H1 (cell line): ENCODE results near the gene KCNJ5. TPM values are rescaled to one million over a fixed set of nuclear protein-coding genes. Genes with fewer than 3 reads are reported as not detected.

Experiments
- CTCF ChIA-PET: fragments of 300-600 bp; sonication (Branson Sonifier 250); formaldehyde crosslinking; loops from one replicate; lab custom pipeline; 2021; ENCODE audit not compliant: partially characterized antibody; lab: Charles Lee
- POLR2A ChIA-PET: fragments of 300-600 bp; sonication (Branson Sonifier 250); formaldehyde crosslinking; loops from one replicate; lab custom pipeline; 2021; ENCODE audit warnings: inconsistent platforms; ENCODE audit not compliant: partially characterized antibody; lab: Charles Lee
- DNase-seq, 2 experiments: peaks; one replicate each; pipeline versions ENCODE4 v3.0.0 to v3.0.0-alpha.2; 2010 to 2022; ENCODE audit warnings: low spot score in 2 of 2, low read depth in 1 of 2, mixed read lengths in 1 of 2
- FAIRE-seq: peaks from 2 replicates; lab custom pipeline; 2011; peaks lifted over from hg19 to GRCh38; lab: Jason Lieb, UNC
- H2AFZ ChIP-seq: 2 replicates; pipeline ENCODE4 v1.8.1; 2012; ENCODE audit warnings: low read length, inconsistent platforms
- H2AK5ac ChIP-seq: 2 replicates; pipeline ENCODE4 v1.6.1; 2013; ENCODE audit warnings: low read depth, low read length
- H2BK120ac ChIP-seq: replicated peaks from 2 replicates; pipeline ENCODE3; 2013; ENCODE audit warnings: low read depth, low read length, inconsistent platforms
- H2BK12ac ChIP-seq: 2 replicates; pipeline ENCODE4 v1.6.1; 2013; ENCODE audit warnings: low read depth, low read length
- H2BK15ac ChIP-seq: 2 replicates; pipeline ENCODE4 v1.6.1; 2013; ENCODE audit warnings: low read length
- H2BK20ac ChIP-seq: 2 replicates; pipeline ENCODE4 v1.6.1; 2013; ENCODE audit warnings: low read length
- H2BK5ac ChIP-seq: 2 replicates; pipeline ENCODE4 v1.6.1; 2013; ENCODE audit warnings: low read depth, low read length
- H3K14ac ChIP-seq: 2 replicates; pipeline ENCODE4 v1.6.1; 2013; ENCODE audit warnings: inconsistent platforms; ENCODE audit not compliant: insufficient read length
- H3K18ac ChIP-seq: 2 replicates; pipeline ENCODE4 v1.6.1; 2013; ENCODE audit warnings: low read length; ENCODE audit errors: extremely low read depth
- H3K23ac ChIP-seq: 2 replicates; pipeline ENCODE4 v1.6.1; 2013; ENCODE audit warnings: inconsistent platforms; ENCODE audit not compliant: insufficient read length
- H3K23me2 ChIP-seq: 2 replicates; pipeline ENCODE4 v1.6.1; 2013; ENCODE audit warnings: low read depth, low read length
- H3K27ac ChIP-seq: 2 replicates; pipeline ENCODE4 v1.6.1; 2011; ENCODE audit warnings: low read depth, low read length, inconsistent platforms
- H3K27me3 ChIP-seq, 4 experiments: replicated peaks in 1 of 4; 1 replicate in 1 of 4; 2 replicates in 3 of 4; pipeline versions ENCODE4 v1.6.1 to v1.8.1; 2011 to 2013; ENCODE audit warnings: low read length in 3 of 4, mild to moderate bottlenecking in 3 of 4, inconsistent platforms in 2 of 4, mixed read lengths in 2 of 4, moderate library complexity in 1 of 4; ENCODE audit not compliant: control insufficient read depth in 3 of 4, insufficient read depth in 3 of 4; ENCODE audit errors: extremely low read depth in 1 of 4
- H3K36me3 ChIP-seq, 4 experiments: 2 replicates each; pipeline versions ENCODE4 v1.6.1 to v1.8.1; 2011 to 2013; ENCODE audit warnings: mild to moderate bottlenecking in 4 of 4, low read length in 3 of 4, moderate library complexity in 2 of 4, control low read depth in 1 of 4, inconsistent platforms in 1 of 4; ENCODE audit not compliant: insufficient read depth in 4 of 4, control insufficient read depth in 2 of 4
- H3K4ac ChIP-seq: replicated peaks from 2 replicates; pipeline ENCODE3; 2013; ENCODE audit warnings: low read length, low read depth, mixed read lengths, inconsistent platforms; ENCODE audit not compliant: insufficient read length
- H3K4me1 ChIP-seq, 4 experiments: replicated peaks in 1 of 4; 1 replicate in 1 of 4; 2 replicates in 3 of 4; pipeline versions ENCODE4 v1.6.1 to v1.8.1; 2011 to 2013; ENCODE audit warnings: low read length in 3 of 4, inconsistent platforms in 2 of 4, mixed read lengths in 1 of 4; ENCODE audit not compliant: insufficient read depth in 4 of 4, control insufficient read depth in 3 of 4
- H3K4me2 ChIP-seq, 2 experiments: 2 replicates each; pipeline versions ENCODE4 v1.6.1 to v1.8.1; 2011 to 2013; ENCODE audit warnings: low read depth in 2 of 2, low read length in 2 of 2, control low read depth in 1 of 2, inconsistent platforms in 1 of 2, mild to moderate bottlenecking in 1 of 2; ENCODE audit not compliant: insufficient read depth in 1 of 2
- H3K4me3 ChIP-seq, 4 experiments: fragments of 200-600, 300-600 bp in 1 of 4; sonication (generic), shearing (Covaris generic), sonication (Bioruptor Twin) in 1 of 4; 2 replicates each; pipeline versions ENCODE4 v1.5.1 to v1.8.1; 2011 to 2016; ENCODE audit warnings: low read length in 4 of 4, low read depth in 3 of 4, control low read depth in 2 of 4, inconsistent platforms in 2 of 4, mild to moderate bottlenecking in 2 of 4, mixed read lengths in 1 of 4, moderate library complexity in 1 of 4; ENCODE audit not compliant: insufficient read depth in 2 of 4; ENCODE audit errors: extremely low read depth in 1 of 4
- H3K56ac ChIP-seq: replicated peaks from 2 replicates; pipeline ENCODE3; 2013; ENCODE audit warnings: low read depth, mild to moderate bottlenecking, mixed read lengths, low read length, inconsistent platforms; ENCODE audit not compliant: insufficient read length
- H3K79me1 ChIP-seq: 2 replicates; pipeline ENCODE4 v1.6.1; 2013; ENCODE audit warnings: low read depth, low read length, control low read depth
- H3K79me2 ChIP-seq, 2 experiments: 2 replicates each; pipeline versions ENCODE4 v1.6.1 to v1.8.1; 2012 to 2013; ENCODE audit warnings: low read length in 2 of 2, mild to moderate bottlenecking in 2 of 2, inconsistent platforms in 1 of 2; ENCODE audit not compliant: insufficient read depth in 2 of 2, control insufficient read depth in 1 of 2
- H3K9ac ChIP-seq, 4 experiments: replicated peaks in 1 of 4; 1 replicate in 1 of 4; 2 replicates in 3 of 4; pipeline versions ENCODE4 v1.6.1 to v1.8.1; 2011 to 2013; ENCODE audit warnings: low read depth in 3 of 4, low read length in 3 of 4, control low read depth in 2 of 4, mild to moderate bottlenecking in 2 of 4, moderate library complexity in 2 of 4, inconsistent platforms in 1 of 4; ENCODE audit errors: extremely low read depth in 1 of 4
- H3K9me3 ChIP-seq, 2 experiments: 2 replicates each; pipeline versions ENCODE4 v1.6.1 to v1.8.1; 2012 to 2013; ENCODE audit warnings: mild to moderate bottlenecking in 2 of 2, moderate library complexity in 2 of 2, control low read depth in 1 of 2, inconsistent platforms in 1 of 2, low read depth in 1 of 2, low read length in 1 of 2, mixed read lengths in 1 of 2; ENCODE audit not compliant: insufficient read depth in 2 of 2
- H4K20me1 ChIP-seq, 2 experiments: replicated peaks in 1 of 2; 2 replicates each; pipeline versions ENCODE3 to v1.8.1; 2011 to 2013; ENCODE audit warnings: inconsistent platforms in 2 of 2, low read length in 2 of 2, mild to moderate bottlenecking in 1 of 2; ENCODE audit not compliant: insufficient read depth in 2 of 2, control insufficient read depth in 1 of 2
- H4K5ac ChIP-seq: 2 replicates; pipeline ENCODE4 v1.6.1; 2013; ENCODE audit warnings: low read length, low read depth, mixed read lengths, inconsistent platforms; ENCODE audit not compliant: insufficient read length
- H4K8ac ChIP-seq: 2 replicates; pipeline ENCODE4 v1.8.0; 2013; ENCODE audit warnings: mild to moderate bottlenecking, moderate library complexity, low read length, inconsistent platforms; ENCODE audit not compliant: insufficient read depth; ENCODE audit errors: extremely low read depth
- H4K91ac ChIP-seq: replicated peaks from 2 replicates; pipeline ENCODE3; 2013; ENCODE audit warnings: low read length, mixed read lengths, inconsistent platforms; ENCODE audit not compliant: insufficient read length
- ASH2L ChIP-seq: fragments of 200-600, 300-600 bp; sonication (generic); IDR thresholded peaks from one replicate; pipeline ENCODE4 v1.7.1; 2017; ENCODE audit warnings: low read length
- ATF2 ChIP-seq: IDR thresholded peaks from 2 replicates; pipeline ENCODE4 v1.6.1; 2012; ENCODE audit warnings: low read length, inconsistent platforms
- CBX5 ChIP-seq: fragments of 300-800, 300-1000 bp; sonication (generic); IDR thresholded peaks from 2 replicates; pipeline ENCODE4 v1.7.1; 2016; ENCODE audit warnings: antibody characterized with exemption, low read length, low read depth
- E2F6 ChIP-seq: IDR thresholded peaks from 2 replicates; pipeline ENCODE4 v1.6.1; 2012; ENCODE audit warnings: inconsistent platforms
- EP300 ChIP-seq, 2 experiments: IDR thresholded peaks; 1 replicate in 1 of 2; 2 replicates in 1 of 2; pipeline ENCODE4 v1.6.1; 2011 to 2012; ENCODE audit warnings: low read depth in 2 of 2, low read length in 2 of 2, mild to moderate bottlenecking in 2 of 2, borderline replicate concordance in 1 of 2, inconsistent platforms in 1 of 2, moderate library complexity in 1 of 2
- HDAC6 ChIP-seq: IDR thresholded peaks from one replicate; pipeline ENCODE4 v1.7.1; 2012; ENCODE audit warnings: low read depth, mild to moderate bottlenecking, inconsistent platforms, low read length, moderate library complexity
- PHF8 ChIP-seq: fragments of 200-600 bp; sonication (generic); conservative IDR thresholded peaks from 2 replicates; pipeline ENCODE4 v1.7.1; 2012; ENCODE audit warnings: low read depth, mild to moderate bottlenecking, inconsistent platforms, low read length, moderate library complexity
- RBBP5 ChIP-seq: IDR thresholded peaks from 2 replicates; pipeline ENCODE4 v1.7.1; 2012; ENCODE audit warnings: low read depth, mild to moderate bottlenecking, inconsistent platforms, low read length, moderate library complexity, borderline replicate concordance
- SIN3A ChIP-seq, 2 experiments: IDR thresholded peaks in 1 of 2; conservative IDR thresholded peaks in 1 of 2; 2 replicates each; pipeline ENCODE4 v1.6.1; 2011 to 2012; ENCODE audit warnings: low read length in 2 of 2, improper control_type of control experiment in 1 of 2, low read depth in 1 of 2, mild to moderate bottlenecking in 1 of 2
- SIRT6 ChIP-seq: IDR thresholded peaks from one replicate; pipeline ENCODE4 v1.7.1; 2012; ENCODE audit warnings: low read length, inconsistent platforms
- SP2 ChIP-seq: IDR thresholded peaks from 2 replicates; pipeline ENCODE4 v1.6.1; 2012; ENCODE audit warnings: mild to moderate bottlenecking, low read length, inconsistent platforms
- SRF ChIP-seq: IDR thresholded peaks from 2 replicates; pipeline ENCODE4 v1.6.1; 2011; ENCODE audit warnings: mild to moderate bottlenecking, low read depth, low read length, moderate library complexity
- WGBS, 2 experiments: shearing (Covaris generic) in 1 of 2; methylation state at CpG; one replicate each; pipeline versions ENCODE4 v1.1.6 to v1.1.7; 2013 to 2015; ENCODE audit warnings: low lambda C conversion rate in 2 of 2, mixed read lengths in 2 of 2, inconsistent platforms in 1 of 2, low coverage in 1 of 2, missing lambda C conversion rate in 1 of 2; ENCODE audit not compliant: insufficient replicate concordance in 2 of 2, insufficient coverage in 1 of 2, insufficient read length in 1 of 2; ENCODE audit errors: extremely low coverage in 1 of 2, missing lambda C conversion rate in 1 of 2; 5-methylcytosine and 5-hydroxymethylcytosine counted together
- polyA plus RNA-seq, 7 experiments: library from polyadenylated mRNA; depleted of rRNA in 3 of 7; stranded (reverse) in 5 of 7; unstranded in 2 of 7; fragments of >200 nt in 5 of 7; fragments of 200-250 nt in 2 of 7; gene quantifications; 1 replicate in 5 of 7; 2 replicates in 1 of 7; 4 replicates in 1 of 7; pipeline versions ENCODE4 v1.2.1 to v1.2.3, GENCODE V29; 2011 to 2013; ENCODE audit warnings: missing spikeins in 2 of 7, mixed read lengths in 2 of 7
- total RNA-seq: library from RNA; stranded (reverse); fragmentation: NEBNext Ultra II Directional; extraction: Animal tissue kit (Norgen Biotek cat#: 25700); gene quantifications from 2 replicates; pipeline ENCODE4 v1.2.1, GENCODE V29; 2021

Gene KCNJ5
- total and polyA plus RNA-seq, 2 of the 8 experiments (the other 6 are each of a cell fraction or from before 2014, with no cell fraction given): 0.05 TPM; not detected in 1

- H2BK5ac ChIP-seq: no peak overlapping the region
- no peak for TF ChIP-seq SIRT6
- no peak for TF ChIP-seq PHF8
- TF ChIP-seq SP2: no peak
- TF ChIP-seq EP300 (IDR thresholded peaks at IDR 0.05; ENCODE audit: borderline replicate concordance in 1 of 2, low read depth in 2 of 2, low read length in 2 of 2): no peak
- no peak for TF ChIP-seq SRF
- no peak for TF ChIP-seq E2F6
- no peak for TF ChIP-seq RBBP5
- TF ChIP-seq HDAC6: no peak
- no peak for TF ChIP-seq CBX5
- TF ChIP-seq ASH2L: no peak
- no peak for TF ChIP-seq ATF2
- no peak for TF ChIP-seq SIN3A (conservative IDR thresholded peaks at IDR 0.05 in 1 of 2, IDR thresholded peaks at IDR 0.05 in 1 of 2; ENCODE audit: low read depth in 1 of 2, low read length in 2 of 2)
Observed at GRCh38 chr11:128878455-128878854, 12.7 kb upstream of the KCNJ5 start.

More at GRCh38 chr11:128878455-128878854, 12.7 kb upstream of the KCNJ5 start:
- Histone ChIP-seq H3K27ac (no peak overlapping the region), H2AFZ (no peak overlapping the region), H3K36me3 (no peaks in the 10 kb centered on the region), H3K79me1 (no peaks in the 10 kb centered on the region), H4K20me1 (no peaks in the 10 kb centered on the region), H4K91ac (no peak overlapping the region), H3K79me2 (no peaks in the 10 kb centered on the region), H3K23me2 (no peaks in the 10 kb centered on the region), H3K9ac (no peak overlapping the region), H2BK15ac (no peak overlapping the region), H2BK12ac (no peak overlapping the region), H4K5ac (no peak overlapping the region), H3K4me2 (no peak overlapping the region), H3K27me3 (peaks cover 0 to 12% (median 3%) of the 10 kb centered on the region in 4 experiments; a peak in 5 of 7 replicates), H3K23ac (no peak overlapping the region), H3K9me3 (no peaks in the 10 kb centered on the region), H2BK120ac (no peak overlapping the region), H4K8ac (no peak overlapping the region), H3K4ac (no peak overlapping the region), H3K14ac (no peak overlapping the region), H2AK5ac (no peak overlapping the region), H3K56ac (no peak overlapping the region), H3K18ac (no peak overlapping the region), H2BK20ac (no peak overlapping the region), H3K4me1 (peaks cover 0 to 6% (median 3%) of the 10 kb centered on the region in 4 experiments; a peak in 4 of 7 replicates), H3K4me3 (no peak overlapping the region)
- ChIA-PET CTCF (interaction anchor here (1.0 to 4.6 kb wide), 6 partner anchors 9 to 78 kb away, joined by 3 to 27 read pairs (median 4); no protein-coding TSS in a partner anchor), POLR2A (no interaction called here)
- WGBS, 2 experiments: 96% methylated on average over 2 of the region's 2 CpGs; no CpG with 5 or more reads in 1 of the 2 experiments
- DNase-seq (no peak), FAIRE-seq (no peak)
